ENCODE data around the gene GUSB. TPM values are rescaled to one million over a fixed set of nuclear protein-coding genes. Genes with fewer than 3 reads are reported as not detected.

Gene GUSB
- total RNA-seq, 1 experiment from 2014 or later: 62.0 TPM

GRCh38 chr7:65972976-65973375, 9.0 kb downstream of the GUSB start:
- Histone ChIP-seq H2AK5ac (ENCODE audit: insufficient read length, low read length) (no peak overlapping the region), H3K27ac (ENCODE audit: insufficient read length, low read depth, low read length) (no peak overlapping the region), H3K79me1 (ENCODE audit: insufficient read depth, low read depth, low read length, poor library complexity, severe bottlenecking) (no peaks in the 10 kb centered on the region), H3K18ac (ENCODE audit: insufficient read length, low read depth, low read length) (no peak overlapping the region), H4K20me1 (ENCODE audit: control insufficient read depth, insufficient read depth, insufficient read length) (no peaks in the 10 kb centered on the region), H3K56ac (ENCODE audit: insufficient read length, low read depth, low read length) (no peak overlapping the region), H3K4me2 (ENCODE audit: insufficient read depth, insufficient read length, low read length) (no peak overlapping the region), H3K79me2 (ENCODE audit: insufficient read depth, low read length) (no peaks in the 10 kb centered on the region), H2BK12ac (ENCODE audit: insufficient read length, low read depth, low read length) (no peak overlapping the region), H3T11ph (ENCODE audit: low read length) (no peak overlapping the region), H4K5ac (ENCODE audit: insufficient read length, low read depth, low read length) (no peak overlapping the region), H3K4ac (ENCODE audit: low read depth, low read length) (no peak overlapping the region), H3K27me3 (ENCODE audit: insufficient read depth, low read length) (no peaks in the 10 kb centered on the region), H2AFZ (ENCODE audit: low read length) (no peak overlapping the region), H2BK5ac (ENCODE audit: insufficient read length, low read length) (no peak overlapping the region), H3K23ac (ENCODE audit: insufficient read length, low read depth, low read length) (no peak overlapping the region), H2BK120ac (ENCODE audit: low read depth, low read length, poor library complexity, severe bottlenecking) (no peak overlapping the region), H4K91ac (ENCODE audit: insufficient read length, low read depth, low read length) (no peak overlapping the region), H2BK20ac (ENCODE audit: low read depth, low read length, poor library complexity, severe bottlenecking) (no peak overlapping the region), H3K9ac (ENCODE audit: extremely low read depth, insufficient read length, low read length) (no peak overlapping the region), H3K9me3 (ENCODE audit: control insufficient read depth, low read depth, low read length) (no peaks in the 10 kb centered on the region), H3K4me1 (ENCODE audit: insufficient read depth, low read length) (no peaks in the 10 kb centered on the region), H3K23me2 (ENCODE audit: insufficient read length, low read depth, low read length, poor library complexity, severe bottlenecking) (no peaks in the 10 kb centered on the region), H3K14ac (ENCODE audit: insufficient read depth, low read length) (no peak overlapping the region), H4K8ac (replicated peaks; ENCODE audit: insufficient read length, low read depth, low read length) (no peak overlapping the region), H2BK15ac (ENCODE audit: low read depth, low read length) (no peak overlapping the region)
- no peak for DNase-seq
- Mint-ChIP-seq H3K9me3 (no peaks in the 10 kb centered on the region), H3K27ac (no peak overlapping the region), H3K27me3 (ENCODE audit: low read depth) (no peaks in the 10 kb centered on the region), H3K36me3 (ENCODE audit: insufficient read depth in 1 of 3, low read depth in 3 of 3) (peaks cover 36 to 78% (median 70%) of the 10 kb centered on the region in 3 experiments; a peak in 6 of 7 replicates), H3K4me3 (no peak overlapping the region), H3K4me1 (no peaks in the 10 kb centered on the region)
- TF ChIP-seq CTCF (conservative IDR thresholded peaks at IDR 0.05): no peak
- WGBS (ENCODE audit: extremely low coverage, insufficient read length, low lambda C conversion rate): no CpG with 5 or more reads among the region's 13 CpGs
